Measurements from ENCODE around the gene CUX1.

DNA sequence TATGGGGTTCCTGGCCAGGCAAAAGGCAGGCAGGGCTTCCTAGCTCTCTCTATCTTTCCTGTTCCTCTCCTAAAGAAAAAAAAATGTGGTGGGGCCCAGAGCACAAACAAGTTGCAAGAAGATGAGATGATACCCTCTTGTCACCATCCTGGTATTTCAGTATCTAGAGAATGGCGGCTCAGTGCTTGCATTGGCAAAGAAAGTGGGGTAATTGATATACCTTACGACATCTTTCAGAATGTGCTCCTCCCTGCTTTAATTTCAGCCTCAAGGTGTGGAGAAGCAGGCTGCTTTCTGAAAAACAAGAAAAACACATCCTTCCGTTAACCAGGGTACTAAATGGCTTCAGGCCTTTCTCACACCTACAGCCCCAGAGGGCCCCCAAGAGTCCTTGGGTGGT is 34.5 kb upstream of the CUX1 start:
- TF ChIP-seq, protein P1, sequence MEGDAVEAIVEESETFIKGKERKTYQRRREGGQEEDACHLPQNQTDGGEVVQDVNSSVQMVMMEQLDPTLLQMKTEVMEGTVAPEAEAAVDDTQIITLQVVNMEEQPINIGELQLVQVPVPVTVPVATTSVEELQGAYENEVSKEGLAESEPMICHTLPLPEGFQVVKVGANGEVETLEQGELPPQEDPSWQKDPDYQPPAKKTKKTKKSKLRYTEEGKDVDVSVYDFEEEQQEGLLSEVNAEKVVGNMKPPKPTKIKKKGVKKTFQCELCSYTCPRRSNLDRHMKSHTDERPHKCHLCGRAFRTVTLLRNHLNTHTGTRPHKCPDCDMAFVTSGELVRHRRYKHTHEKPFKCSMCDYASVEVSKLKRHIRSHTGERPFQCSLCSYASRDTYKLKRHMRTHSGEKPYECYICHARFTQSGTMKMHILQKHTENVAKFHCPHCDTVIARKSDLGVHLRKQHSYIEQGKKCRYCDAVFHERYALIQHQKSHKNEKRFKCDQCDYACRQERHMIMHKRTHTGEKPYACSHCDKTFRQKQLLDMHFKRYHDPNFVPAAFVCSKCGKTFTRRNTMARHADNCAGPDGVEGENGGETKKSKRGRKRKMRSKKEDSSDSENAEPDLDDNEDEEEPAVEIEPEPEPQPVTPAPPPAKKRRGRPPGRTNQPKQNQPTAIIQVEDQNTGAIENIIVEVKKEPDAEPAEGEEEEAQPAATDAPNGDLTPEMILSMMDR (IDR thresholded peaks at IDR 0.05) = no peak
- TF ChIP-seq EP300 (IDR thresholded peaks at IDR 0.05) = no peak

All from ovary (tissue), 3 donors.